Measurements from ENCODE around the gene TRIM58.

- TF ChIP-seq CTCF (conservative IDR thresholded peaks at IDR 0.05 in 1 of 2, IDR thresholded peaks at IDR 0.05 in 1 of 2; ENCODE audit: low read depth in 1 of 2, low read length in 2 of 2) (no peak), EZH2 (IDR thresholded peaks at IDR 0.05; ENCODE audit: low read length, missing control alignments) (no peak)
Measured at GRCh38 chr1:247855911-247856310, 1.1 kb upstream of the TRIM58 start.
